DOHH2 (cell line): ENCODE data around the gene LDHA.

Experiments used
- H3F3A ChIP-seq: fragments of 200-600 bp; sonication (generic), shearing (Covaris generic); 2 replicates; pipeline ENCODE4 v1.6.0; 2016; ENCODE audit warnings: antibody characterized with exemption, mild to moderate bottlenecking; ENCODE audit not compliant: control insufficient read depth, insufficient read depth
- H3K27ac ChIP-seq: fragments of 200-600 bp; sonication (generic); 2 replicates; pipeline ENCODE4 v1.5.1; 2014; ENCODE audit warnings: low read depth, mild to moderate bottlenecking, low read length, moderate library complexity
- H3K27me3 ChIP-seq: fragments of 200-600 bp; sonication (generic); 2 replicates; pipeline ENCODE4 v1.6.1; 2014; ENCODE audit warnings: mild to moderate bottlenecking, low read length, mixed read lengths; ENCODE audit not compliant: control insufficient read depth
- H3K36me3 ChIP-seq: fragments of 200-600 bp; sonication (generic); 2 replicates; pipeline ENCODE4 v1.6.1; 2014; ENCODE audit warnings: mild to moderate bottlenecking, low read length, moderate library complexity, mixed read lengths; ENCODE audit not compliant: control insufficient read depth
- H3K4me1 ChIP-seq: fragments of 200-600 bp; sonication (generic); 2 replicates; pipeline ENCODE4 v1.6.1; 2014; ENCODE audit warnings: mild to moderate bottlenecking, low read length, mixed read lengths; ENCODE audit not compliant: control insufficient read depth
- H3K4me2 ChIP-seq: fragments of 200-600 bp; sonication (generic); 2 replicates; pipeline ENCODE4 v1.6.0; 2014; ENCODE audit warnings: mild to moderate bottlenecking, low read length, moderate library complexity
- H3K4me3 ChIP-seq: fragments of 200-600 bp; sonication (generic); 2 replicates; pipeline ENCODE4 v1.5.1; 2014; ENCODE audit warnings: mild to moderate bottlenecking, low read length, mixed read lengths
- H3K79me2 ChIP-seq: fragments of 200-600 bp; sonication (generic); 2 replicates; pipeline ENCODE4 v1.6.1; 2014; ENCODE audit warnings: mild to moderate bottlenecking, low read length, mixed read lengths; ENCODE audit not compliant: control insufficient read depth
- H3K9me2 ChIP-seq: fragments of 200-600 bp; sonication (generic); replicated peaks from 2 replicates; pipeline ENCODE4 v1.6.1; 2014; ENCODE audit warnings: mild to moderate bottlenecking, low read length, mixed read lengths; ENCODE audit not compliant: control insufficient read depth
- H3K9me3 ChIP-seq: fragments of 200-600 bp; sonication (generic); 2 replicates; pipeline ENCODE4 v1.6.1; 2014; ENCODE audit warnings: antibody characterized with exemption, low read length, mixed read lengths; ENCODE audit not compliant: control insufficient read depth, insufficient read depth
- H4K20me1 ChIP-seq: fragments of 200-600 bp; sonication (generic); 2 replicates; pipeline ENCODE4 v1.6.0; 2014; ENCODE audit warnings: low read depth, mild to moderate bottlenecking, antibody characterized with exemption, low read length, moderate library complexity; ENCODE audit not compliant: control insufficient read depth, insufficient read depth
- CTCF ChIP-seq: fragments of 200-600 bp; sonication (generic); IDR thresholded peaks from one replicate; pipeline ENCODE4 v1.5.1; 2014; ENCODE audit warnings: antibody characterized with exemption, mild to moderate bottlenecking, low read depth, low read length; ENCODE audit not compliant: poor library complexity, severe bottlenecking
- EZH2phosphoT487 ChIP-seq: fragments of 200-600 bp; sonication (generic); IDR thresholded peaks from 2 replicates; pipeline ENCODE4 v1.6.1; 2017; ENCODE audit warnings: borderline replicate concordance, mild to moderate bottlenecking, antibody characterized with exemption, low read length, moderate library complexity, mixed read lengths

Gene LDHA

GRCh38 chr11:18365741-18366140, 28.6 kb upstream of the LDHA start:
- Histone ChIP-seq H3K9me3 (no peaks in the 10 kb centered on the region), H3K4me2 (no peak overlapping the region), H3K27me3 (no peaks in the 10 kb centered on the region), H3K36me3 (peaks cover 56% of the 10 kb centered on the region), H4K20me1 (no peaks in the 10 kb centered on the region), H3K9me2 (no peaks in the 10 kb centered on the region), H3K79me2 (no peaks in the 10 kb centered on the region), H3K27ac (no peak overlapping the region), H3K4me3 (no peak overlapping the region), H3K4me1 (no peaks in the 10 kb centered on the region), H3F3A (no peaks in the 10 kb centered on the region)
- no peak for TF ChIP-seq CTCF
- no peak for TF ChIP-seq EZH2phosphoT487

GRCh38 chr11:18366286-18366685, 28.1 kb upstream of the LDHA start:
- Histone ChIP-seq H3F3A (no peaks in the 10 kb centered on the region), H3K4me1 (no peaks in the 10 kb centered on the region), H3K36me3 (peaks cover 53% of the 10 kb centered on the region), H3K4me2 (no peak overlapping the region), H3K9me2 (no peaks in the 10 kb centered on the region), H3K79me2 (no peaks in the 10 kb centered on the region), H3K27me3 (no peaks in the 10 kb centered on the region), H3K9me3 (no peaks in the 10 kb centered on the region), H4K20me1 (no peaks in the 10 kb centered on the region), H3K27ac (no peak overlapping the region), H3K4me3 (no peak overlapping the region)
- TF ChIP-seq CTCF, result no peak
- no peak for TF ChIP-seq EZH2phosphoT487

GRCh38 chr11:18367431-18367830, 26.9 kb upstream of the LDHA start:
- no peaks in the 10 kb centered on the region for H3F3A ChIP-seq
- no peaks in the 10 kb centered on the region for H3K9me2 ChIP-seq
- TF ChIP-seq EZH2phosphoT487 (no peak), CTCF (no peak)
- no peaks in the 10 kb centered on the region for H3K27me3 ChIP-seq
- H3K79me2 ChIP-seq, result no peaks in the 10 kb centered on the region
- no peaks in the 10 kb centered on the region for H3K4me1 ChIP-seq
- H3K4me3 ChIP-seq, result no peak overlapping the region
- H3K27ac ChIP-seq, result no peak overlapping the region
- no peak overlapping the region for H3K4me2 ChIP-seq
- no peaks in the 10 kb centered on the region for H3K9me3 ChIP-seq
- peaks cover 44% of the 10 kb centered on the region for H3K36me3 ChIP-seq
- H4K20me1 ChIP-seq, result no peaks in the 10 kb centered on the region

- no peaks in the 10 kb centered on the region for H4K20me1 ChIP-seq
- no peaks in the 10 kb centered on the region for H3K79me2 ChIP-seq
- TF ChIP-seq EZH2phosphoT487, result no peak
- no peak overlapping the region for H3K4me3 ChIP-seq
- no peak overlapping the region for H3K4me2 ChIP-seq
- peaks cover 41% of the 10 kb centered on the region for H3K36me3 ChIP-seq
- no peaks in the 10 kb centered on the region for H3K4me1 ChIP-seq
- no peaks in the 10 kb centered on the region for H3K27me3 ChIP-seq
- H3K27ac ChIP-seq, result no peak overlapping the region
- H3K9me3 ChIP-seq, result no peaks in the 10 kb centered on the region
- H3F3A ChIP-seq, result no peaks in the 10 kb centered on the region
- H3K9me2 ChIP-seq, result no peaks in the 10 kb centered on the region
These were observed 26.1 kb upstream of the LDHA start for GRCh38 chr11:18368221-18368620.
